AG04450 (cell line): ENCODE data around the gene THAP4. TPM values are rescaled to one million over a fixed set of nuclear protein-coding genes. Genes with fewer than 3 reads are reported as not detected.

ENCODE experiments used
- CTCF ChIA-PET: fragments of 300-600, 350-600 bp; formaldehyde crosslinking; extraction: SDS; loops from one replicate; lab custom pipeline; 2022; ENCODE audit warnings: antibody characterized with exemption, inconsistent platforms; lab: Charles Lee
- POLR2A ChIA-PET: fragments of 350-600 bp; formaldehyde crosslinking; extraction: SDS; loops from one replicate; lab custom pipeline; 2021; ENCODE audit warnings: antibody characterized with exemption, inconsistent platforms; lab: Yijun Ruan, JAX
- DNase-seq: peaks from one replicate; pipeline ENCODE4 v3.0.0-alpha.2; 2011; ENCODE audit warnings: low read depth, low spot score
- H3K27ac ChIP-seq: one replicate; pipeline ENCODE4 v1.5.1; 2012; ENCODE audit warnings: low read depth, low read length, control low read depth
- H3K27me3 ChIP-seq: one replicate; pipeline ENCODE4 v1.6.0; 2012; ENCODE audit warnings: low read length; ENCODE audit not compliant: control insufficient read depth, insufficient read depth
- H3K4me3 ChIP-seq: 2 replicates; pipeline ENCODE4 v1.5.1; 2011; ENCODE audit warnings: mild to moderate bottlenecking, low read depth, low read length, control low read depth
- H3K9me3 ChIP-seq: 2 replicates; pipeline ENCODE4 v1.5.1; 2012; ENCODE audit warnings: low read length; ENCODE audit not compliant: control insufficient read depth, insufficient read depth
- polyA plus RNA-seq: library from polyadenylated mRNA; depleted of rRNA; stranded (reverse); fragments of >200 nt; gene quantifications from 2 replicates; pipeline ENCODE4 v1.2.3, GENCODE V29; 2011
- TF ChIP-seq, protein P1 (sequence below): IDR thresholded peaks from 2 replicates; pipeline ENCODE4 v1.5.1; 2011; ENCODE audit warnings: low read depth, low read length, control low read depth, inconsistent platforms

Gene THAP4
- polyA plus RNA-seq, 1 experiment = 23.7 TPM

- H3K27ac ChIP-seq = no peak overlapping the region
- ChIA-PET POLR2A (interaction anchor here (0.6 to 0.8 kb wide), 2 partner anchors 38 to 62 kb away, joined by 3 to 4 read pairs; no protein-coding TSS in a partner anchor), CTCF (interaction anchor here (1.1 kb wide), 1 partner anchor 25 kb away, joined by 5 read pairs; no protein-coding TSS in a partner anchor)
- H3K9me3 ChIP-seq = peaks cover 5% of the 10 kb centered on the region; the same call in 1 of the 2 replicates
- no peaks in the 10 kb centered on the region for H3K27me3 ChIP-seq
- DNase-seq = no peak
- H3K4me3 ChIP-seq = no peak overlapping the region
- TF ChIP-seq, protein P1, sequence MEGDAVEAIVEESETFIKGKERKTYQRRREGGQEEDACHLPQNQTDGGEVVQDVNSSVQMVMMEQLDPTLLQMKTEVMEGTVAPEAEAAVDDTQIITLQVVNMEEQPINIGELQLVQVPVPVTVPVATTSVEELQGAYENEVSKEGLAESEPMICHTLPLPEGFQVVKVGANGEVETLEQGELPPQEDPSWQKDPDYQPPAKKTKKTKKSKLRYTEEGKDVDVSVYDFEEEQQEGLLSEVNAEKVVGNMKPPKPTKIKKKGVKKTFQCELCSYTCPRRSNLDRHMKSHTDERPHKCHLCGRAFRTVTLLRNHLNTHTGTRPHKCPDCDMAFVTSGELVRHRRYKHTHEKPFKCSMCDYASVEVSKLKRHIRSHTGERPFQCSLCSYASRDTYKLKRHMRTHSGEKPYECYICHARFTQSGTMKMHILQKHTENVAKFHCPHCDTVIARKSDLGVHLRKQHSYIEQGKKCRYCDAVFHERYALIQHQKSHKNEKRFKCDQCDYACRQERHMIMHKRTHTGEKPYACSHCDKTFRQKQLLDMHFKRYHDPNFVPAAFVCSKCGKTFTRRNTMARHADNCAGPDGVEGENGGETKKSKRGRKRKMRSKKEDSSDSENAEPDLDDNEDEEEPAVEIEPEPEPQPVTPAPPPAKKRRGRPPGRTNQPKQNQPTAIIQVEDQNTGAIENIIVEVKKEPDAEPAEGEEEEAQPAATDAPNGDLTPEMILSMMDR = no peak
Observed at GRCh38 chr2:241640165-241640795, 3.3 kb upstream of the THAP4 start.

- ChIA-PET POLR2A (no interaction called here), CTCF (no interaction called here)
- no peak for DNase-seq
- H3K27me3 ChIP-seq = no peaks in the 10 kb centered on the region
- peaks cover 5% of the 10 kb centered on the region; the same call in 1 of the 2 replicates for H3K9me3 ChIP-seq
- no peak overlapping the region for H3K4me3 ChIP-seq
- H3K27ac ChIP-seq = no peak overlapping the region
- TF ChIP-seq, protein P1 = no peak
Observed at GRCh38 chr2:241639385-241639784, 2.4 kb upstream of the THAP4 start.

DNA sequence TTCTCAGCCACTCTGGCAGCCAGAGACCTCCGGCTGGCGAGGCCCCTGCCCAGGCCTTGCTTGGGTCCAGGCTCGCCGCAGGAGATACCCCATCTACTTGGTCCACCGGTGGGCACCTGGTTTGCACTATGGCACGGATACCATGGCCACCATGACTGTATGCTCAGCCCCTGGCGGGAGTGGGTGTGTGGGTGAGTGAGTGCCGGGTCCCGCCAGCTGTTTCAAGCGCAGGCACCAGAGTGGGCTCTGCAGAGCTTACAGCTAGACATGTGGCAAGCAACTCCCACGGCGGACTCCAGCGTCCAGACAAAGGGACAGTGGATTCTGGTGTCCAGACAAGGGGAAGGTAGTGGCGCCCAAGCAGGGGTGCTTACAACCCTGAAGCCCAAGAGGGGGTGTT, 2.0 kb upstream of the THAP4 start:
- POLR2A ChIA-PET = no interaction called here
- DNase-seq = no peak
- H3K27ac ChIP-seq = no peak overlapping the region

DNA sequence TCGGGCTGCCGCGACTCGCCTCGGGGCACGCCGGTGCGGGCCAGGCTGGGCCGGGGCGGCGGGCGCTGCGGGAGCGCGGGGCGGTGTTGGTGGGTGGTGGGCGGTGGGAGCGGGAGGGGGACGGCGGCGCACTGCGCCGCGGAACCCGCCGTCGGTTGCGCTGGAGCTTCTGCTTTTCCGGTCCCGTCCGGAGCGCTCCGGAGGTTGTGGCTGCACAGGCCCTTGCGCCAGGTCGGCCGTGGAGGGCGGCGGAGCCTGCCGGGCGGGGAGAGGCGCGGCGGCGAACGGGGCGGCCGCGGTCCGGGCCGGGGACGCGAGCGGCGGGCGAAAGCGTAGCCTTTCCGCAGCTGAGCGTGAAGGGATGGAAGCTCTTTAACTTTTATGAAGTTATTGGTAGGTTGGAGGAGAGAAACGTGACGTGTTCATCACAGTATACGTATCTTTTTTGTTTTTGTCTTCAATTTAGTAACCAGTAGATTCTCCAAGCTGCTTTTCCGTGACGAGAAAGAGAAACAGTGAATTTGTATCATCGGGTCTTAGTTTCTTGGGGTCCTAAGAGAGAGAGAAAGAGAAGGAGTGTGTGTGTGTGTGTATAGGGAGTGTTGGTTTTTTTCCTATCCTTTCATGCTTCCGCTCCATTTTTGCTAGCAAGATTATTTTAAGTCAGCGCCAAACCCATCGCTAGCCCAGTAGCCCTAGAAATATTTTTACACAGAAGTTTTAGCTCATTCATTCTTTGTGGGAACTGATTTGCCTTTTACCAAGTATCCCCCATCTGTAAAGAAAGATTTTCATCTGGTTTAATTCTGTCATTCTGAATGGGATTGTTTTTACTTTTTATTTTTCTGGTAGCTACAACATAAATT, 1.1 kb upstream of the THAP4 start:
- Histone ChIP-seq H3K4me3 (peak overlapping the region; percentile 91), H3K9me3 (peaks cover 5% of the 10 kb centered on the region; the same call in 1 of the 2 replicates), H3K27ac (no peak overlapping the region), H3K27me3 (no peaks in the 10 kb centered on the region)
- ChIA-PET POLR2A (interaction anchor here (0.5 to 1.6 kb wide), 6 partner anchors 14 to 380 kb away, joined by 3 to 5 read pairs (median 4); partner anchors contain the start of gene DTYMK), CTCF (interaction anchor here (1.5 kb wide), 1 partner anchor 22 kb away, joined by 5 read pairs; no protein-coding TSS in a partner anchor)
- TF ChIP-seq, protein P1 = no peak
- DNase-seq = no peak

More for the DNA sequence above, 2.0 kb upstream of the THAP4 start:
- Histone ChIP-seq H3K9me3 (peaks cover 5% of the 10 kb centered on the region; the same call in 1 of the 2 replicates), H3K27me3 (no peaks in the 10 kb centered on the region), H3K4me3 (peak overlapping the region; percentile 27; the same call in 1 of the 2 replicates)
- CTCF ChIA-PET = interaction anchor here (1.5 kb wide), 1 partner anchor 21 kb away, joined by 5 read pairs; no protein-coding TSS in a partner anchor
- TF ChIP-seq, protein P1 = no peak
